ENCODE data around the gene CFAP210. TPM values are rescaled to one million over a fixed set of nuclear protein-coding genes. Genes with fewer than 3 reads are reported as not detected.

The CFAP210 gene
- total RNA-seq, 1 donor from 2014 or later, result not detected

- no peak overlapping the region for H3K4me3 ChIP-seq (ENCODE audit: low read depth, low read length)
- no peak for TF ChIP-seq CTCF (conservative IDR thresholded peaks at IDR 0.05; ENCODE audit: low read depth, low read length)
- no peak for DNase-seq (ENCODE audit: low read depth)
Observed at GRCh38 chr2:169673921-169674320, 20.3 kb downstream of the CFAP210 start.

GRCh38 chr2:169673106-169673505 lies 21.1 kb downstream of the CFAP210 start:
- no peak for TF ChIP-seq CTCF (conservative IDR thresholded peaks at IDR 0.05; ENCODE audit: low read depth, low read length)
- no peak for DNase-seq (ENCODE audit: low read depth)
- no peak overlapping the region for H3K4me3 ChIP-seq (ENCODE audit: low read depth, low read length)

- no peak for DNase-seq (ENCODE audit: low read depth)
- H3K4me3 ChIP-seq (ENCODE audit: low read depth, low read length), result no peak overlapping the region
- no peak for TF ChIP-seq CTCF (conservative IDR thresholded peaks at IDR 0.05; ENCODE audit: low read depth, low read length)
Observed at GRCh38 chr2:169672406-169672805, 21.8 kb downstream of the CFAP210 start.

- TF ChIP-seq CTCF (conservative IDR thresholded peaks at IDR 0.05; ENCODE audit: low read depth, low read length), result no peak
- DNase-seq (ENCODE audit: low read depth), result no peak
- H3K4me3 ChIP-seq (ENCODE audit: low read depth, low read length), result no peak overlapping the region
Observed at GRCh38 chr2:169670937-169671336, 23.3 kb downstream of the CFAP210 start.

- no peak overlapping the region for H3K4me3 ChIP-seq (ENCODE audit: low read depth, low read length)
- TF ChIP-seq CTCF (conservative IDR thresholded peaks at IDR 0.05; ENCODE audit: low read depth, low read length), result no peak
- DNase-seq (ENCODE audit: low read depth), result no peak
Observed at GRCh38 chr2:169670215-169670651, 24.0 kb downstream of the CFAP210 start.

GRCh38 chr2:169667583-169667982 lies 26.6 kb downstream of the CFAP210 start:
- no peak overlapping the region for H3K4me3 ChIP-seq (ENCODE audit: low read depth, low read length)
- DNase-seq (ENCODE audit: low read depth), result no peak
- TF ChIP-seq CTCF (conservative IDR thresholded peaks at IDR 0.05; ENCODE audit: low read depth, low read length), result no peak

All from epithelial cell of proximal tubule (primary cell).